Endothelial cell of umbilical vein (primary cell): Measurements from ENCODE around the gene DHRS11. TPM values are rescaled to one million over a fixed set of nuclear protein-coding genes. Genes with fewer than 3 reads are reported as not detected.

ENCODE experiments used
- BruUV-seq: library from RNA; stranded (reverse); fragments of 400-500 nt; replicated peaks from 2 replicates; lab custom pipeline; 2021; lab: Mats Ljungman, UMichigan
- CTCF ChIA-PET: fragments of 300-600, 350-600 bp; sonication (Branson Sonifier 250); formaldehyde crosslinking; loops from one replicate; lab custom pipeline; 2021; ENCODE audit warnings: antibody characterized with exemption, inconsistent platforms; lab: Charles Lee
- POLR2A ChIA-PET: fragments of 300-600, 350-600 bp; sonication (Branson Sonifier 250); formaldehyde crosslinking; loops from one replicate; lab custom pipeline; 2021; ENCODE audit warnings: antibody characterized with exemption, inconsistent platforms; lab: Charles Lee
- DNase-seq: peaks from one replicate; pipeline ENCODE4 v3.0.0-alpha.2; 2011; ENCODE audit warnings: low read depth, low spot score
- FAIRE-seq: peaks from 2 replicates; lab custom pipeline; 2011; peaks lifted over from hg19 to GRCh38; lab: Jason Lieb, UNC
- H2AFZ ChIP-seq: 2 replicates; pipeline ENCODE4 v1.6.0; 2012; ENCODE audit warnings: low read depth, low read length, control low read depth, inconsistent platforms
- H3K27ac ChIP-seq: 2 replicates; pipeline ENCODE4 v1.5.1; 2011; ENCODE audit warnings: low read depth, mild to moderate bottlenecking, control low read depth, low read length, moderate library complexity; ENCODE audit not compliant: insufficient read depth
- H3K27me3 ChIP-seq, 2 experiments: 2 replicates each; pipeline versions ENCODE4 v1.6.0 to v1.6.1; 2011; ENCODE audit warnings: low read length in 2 of 2, mixed read lengths in 1 of 2; ENCODE audit not compliant: control insufficient read depth in 2 of 2, insufficient read depth in 2 of 2
- H3K36me3 ChIP-seq, 2 experiments: 2 replicates in 1 of 2; 3 replicates in 1 of 2; pipeline ENCODE4 v1.5.1; 2011; ENCODE audit warnings: low read length in 2 of 2, mild to moderate bottlenecking in 1 of 2, moderate library complexity in 1 of 2; ENCODE audit not compliant: control insufficient read depth in 2 of 2, insufficient read depth in 2 of 2; ENCODE audit errors: extremely low read depth in 1 of 2
- H3K4me1 ChIP-seq: 3 replicates; pipeline ENCODE4 v1.5.1; 2011; ENCODE audit warnings: mild to moderate bottlenecking, low read length; ENCODE audit not compliant: control insufficient read depth, insufficient read depth; ENCODE audit errors: extremely low read depth
- H3K4me2 ChIP-seq: 2 replicates; pipeline ENCODE4 v1.6.1; 2011; ENCODE audit warnings: low read length, control low read depth, mixed read lengths; ENCODE audit not compliant: insufficient read depth
- H3K4me3 ChIP-seq, 3 experiments: fragments of 200-600 bp in 1 of 3; sonication (generic), shearing (Covaris generic) in 1 of 3; replicated peaks in 1 of 3; 2 replicates each; pipeline ENCODE4 v1.5.1; 2011 to 2016; ENCODE audit warnings: control low read depth in 3 of 3, low read length in 3 of 3, mild to moderate bottlenecking in 2 of 3, inconsistent platforms in 1 of 3, low read depth in 1 of 3, moderate library complexity in 1 of 3; ENCODE audit not compliant: insufficient read depth in 1 of 3
- H3K79me2 ChIP-seq: 2 replicates; pipeline ENCODE4 v1.6.0; 2012; ENCODE audit warnings: low read length, inconsistent platforms; ENCODE audit not compliant: control insufficient read depth, insufficient read depth
- H3K9ac ChIP-seq: replicated peaks from 2 replicates; pipeline ENCODE3; 2011; ENCODE audit warnings: low read length, control low read depth; ENCODE audit not compliant: insufficient read depth; ENCODE audit errors: extremely low read depth
- H3K9me1 ChIP-seq: replicated peaks from 3 replicates; pipeline ENCODE4 v1.6.0; 2011; ENCODE audit warnings: mild to moderate bottlenecking, low read length; ENCODE audit not compliant: control insufficient read depth, insufficient read depth; ENCODE audit errors: extremely low read depth
- H3K9me3 ChIP-seq: replicated peaks from 2 replicates; pipeline ENCODE4 v1.5.1; 2012; ENCODE audit warnings: low read length, inconsistent platforms; ENCODE audit not compliant: control insufficient read depth, insufficient read depth
- H4K20me1 ChIP-seq: replicated peaks from 2 replicates; pipeline ENCODE3; 2011; ENCODE audit warnings: mild to moderate bottlenecking, low read length; ENCODE audit not compliant: control insufficient read depth, insufficient read depth; ENCODE audit errors: extremely low read depth
- CTCF ChIP-seq, 2 donors: IDR thresholded peaks; 1 replicate in 1 of 2; 2 replicates in 1 of 2; pipeline ENCODE4 v1.5.1; 2011; ENCODE audit warnings: low read length in 2 of 2, mild to moderate bottlenecking in 2 of 2, moderate library complexity in 2 of 2, control low read depth in 1 of 2, inconsistent platforms in 1 of 2, low read depth in 1 of 2; ENCODE audit not compliant: insufficient read depth in 1 of 2; ENCODE audit errors: extremely low read depth in 1 of 2
- EZH2 ChIP-seq: IDR thresholded peaks from 2 replicates; pipeline ENCODE4 v1.6.1; 2012; ENCODE audit warnings: borderline replicate concordance, low read depth, mild to moderate bottlenecking, moderate library complexity, low read length, inconsistent platforms; ENCODE audit not compliant: severe bottlenecking
- FOS ChIP-seq: IDR thresholded peaks from 2 replicates; pipeline ENCODE4 v1.6.1; 2011; ENCODE audit warnings: mild to moderate bottlenecking, low read length, moderate library complexity, borderline replicate concordance; ENCODE audit not compliant: insufficient read depth
- GATA2 ChIP-seq: IDR thresholded peaks from 2 replicates; pipeline ENCODE4 v1.7.0; 2011; ENCODE audit warnings: low read depth, mild to moderate bottlenecking, moderate library complexity, mixed read lengths, low read length; ENCODE audit not compliant: insufficient read length, insufficient read depth
- JUN ChIP-seq: IDR thresholded peaks from 2 replicates; pipeline ENCODE4 v1.6.1; 2011; ENCODE audit warnings: borderline replicate concordance, low read depth; ENCODE audit not compliant: insufficient read length, insufficient read depth
- MAX ChIP-seq: IDR thresholded peaks from 2 replicates; pipeline ENCODE4 v1.6.1; 2011; ENCODE audit not compliant: insufficient read depth, insufficient read length
- MYC ChIP-seq: IDR thresholded peaks from one replicate; pipeline ENCODE4 v1.6.1; 2011; ENCODE audit warnings: mild to moderate bottlenecking, low read depth, low read length
- POLR2A ChIP-seq: IDR thresholded peaks from 2 replicates; pipeline ENCODE4 v1.6.1; 2012; ENCODE audit warnings: low read depth, mild to moderate bottlenecking, control low read depth, low read length
- POLR2AphosphoS5 ChIP-seq: IDR thresholded peaks from 2 replicates; pipeline ENCODE4 v1.6.1; 2012; ENCODE audit warnings: low read depth, mild to moderate bottlenecking, control low read depth, low read length, moderate library complexity; ENCODE audit not compliant: insufficient read depth
- dilution Hi-C: fragments of 300-500 bp; cut with MboI; formaldehyde crosslinking; loops from one replicate; pipeline ENCODE4 v1.15.0; 2019; ENCODE audit warnings: low sequenced_read_pairs; ENCODE audit not compliant: extremely low pct_ligation_motif_present
- intact Hi-C: fragments of 100-400 bp; cut with micrococcal nuclease; formaldehyde crosslinking; loops from one replicate; pipeline ENCODE4 v1.10.0; 2022
- polyA plus RNA-seq, 4 experiments: library from polyadenylated mRNA; depleted of rRNA in 3 of 4; stranded (reverse) in 3 of 4; unstranded in 1 of 4; fragments of >200 nt; gene quantifications; 2 replicates each; pipeline versions ENCODE4 v1.2.1 to v1.2.3, GENCODE V29; 2011 to 2012; ENCODE audit warnings: missing spikeins in 1 of 4
- total RNA-seq: library from RNA; stranded (reverse); gene quantifications from 2 replicates; pipeline ENCODE4 v1.2.3, GENCODE V29; 2021

Gene DHRS11
- total and polyA plus RNA-seq, 2 donors (not counting 3 experiments of a cell fraction or from before 2014, with no cell fraction given), result 9.8 to 15.7 TPM

DNA sequence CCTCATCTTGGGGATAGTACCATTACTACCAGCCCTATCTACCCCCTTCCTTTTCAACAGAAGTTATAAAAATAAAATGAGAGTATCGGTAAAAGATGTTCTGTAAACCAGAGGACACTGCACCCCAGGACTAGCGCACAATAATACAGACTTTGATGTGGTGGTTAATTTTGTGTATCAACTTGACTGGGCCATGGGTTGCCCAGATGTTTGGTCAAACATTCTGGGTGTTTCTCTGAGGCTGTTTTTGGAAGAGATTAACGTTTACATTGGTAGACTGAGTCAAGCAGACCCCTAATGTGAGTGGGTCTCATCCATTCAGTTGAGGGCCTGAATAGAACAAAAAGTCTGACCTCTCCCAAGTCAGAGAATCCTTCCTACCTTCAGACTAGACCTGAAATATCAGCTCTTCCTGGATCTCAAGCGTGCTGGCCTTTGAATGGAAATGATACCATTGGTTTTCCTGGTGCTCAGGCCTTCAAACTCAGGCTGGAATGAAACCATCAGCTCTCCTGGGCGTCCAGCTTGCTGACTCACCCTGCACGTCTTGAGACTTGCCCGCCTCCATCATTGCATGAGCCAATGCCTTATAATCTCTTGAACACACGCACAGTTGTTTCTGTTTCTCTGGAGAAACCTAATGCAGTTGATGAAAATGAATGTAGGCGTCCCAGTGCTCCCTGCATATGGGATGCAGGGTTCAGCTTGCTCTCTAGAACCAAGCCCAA, 19.8 kb downstream of the DHRS11 start:
- dilution Hi-C loops (no loop called here), intact Hi-C loops (no loop called here)
- H3K4me3 ChIP-seq, result no peak overlapping the region
- H3K27me3 ChIP-seq, result peaks cover 0 to 4% of the 10 kb centered on the region in 2 experiments
- H3K4me2 ChIP-seq, result no peak overlapping the region
- no peaks in the 10 kb centered on the region for H3K4me1 ChIP-seq
- H3K9me1 ChIP-seq, result no peaks in the 10 kb centered on the region
- H3K79me2 ChIP-seq, result no peaks in the 10 kb centered on the region
- no peaks in the 10 kb centered on the region for H3K9me3 ChIP-seq
- no peaks in the 10 kb centered on the region for H4K20me1 ChIP-seq
- TF ChIP-seq MYC, result no peak
- no peak for TF ChIP-seq POLR2A
- no peak for TF ChIP-seq GATA2
- TF ChIP-seq POLR2AphosphoS5, result no peak
- TF ChIP-seq EZH2, result no peak
- TF ChIP-seq MAX, result no peak
- TF ChIP-seq FOS, result no peak
- TF ChIP-seq CTCF (IDR thresholded peaks at IDR 0.05; ENCODE audit: extremely low read depth in 1 of 2, insufficient read depth in 1 of 2, low read depth in 1 of 2, low read length in 2 of 2), result no peak
- no peak for TF ChIP-seq JUN
- ChIA-PET CTCF (interaction anchor here (0.6 to 2.3 kb wide), 3 partner anchors 8 to 436 kb away, joined by 5 to 7 read pairs (median 5); partner anchors contain the start of gene MRM1), POLR2A (no interaction called here)
- no peak for FAIRE-seq
- no peak for DNase-seq
- H3K27ac ChIP-seq, result no peak overlapping the region
- H2AFZ ChIP-seq, result no peak overlapping the region
- no peak overlapping the region for H3K9ac ChIP-seq
- BruUV-seq, result no TSS peak
- no peaks in the 10 kb centered on the region for H3K36me3 ChIP-seq
